COLO829 (cell line): ENCODE data around the gene KRI1.
A peak's percentile ranks its signal among the peaks of the same experiment; 100 is the strongest.
"Not testable (repeated sequence)": the region's sequence is repeated elsewhere in the genome, so short reads cannot be mapped to it uniquely, and the experiment has no call there.

Source experiments
- DNase-seq: peaks from one replicate; pipeline ENCODE4 v3.0.0; 2012; ENCODE audit warnings: low spot score

KRI1 gene

GRCh38 chr19:10550336-10550735 is 15.5 kb downstream of the KRI1 start:
- DNase-seq: no peak

GRCh38 chr19:10549733-10550132 is 16.1 kb downstream of the KRI1 start:
- no peak for DNase-seq

- no peak for DNase-seq
These were observed 17.0 kb downstream of the KRI1 start for GRCh38 chr19:10548746-10549276.

GRCh38 chr19:10546817-10547216 is 19.0 kb downstream of the KRI1 start:
- no peak for DNase-seq

- DNase-seq: no peak
These were observed 21.0 kb downstream of the KRI1 start for GRCh38 chr19:10544753-10545251.

GRCh38 chr19:10544242-10544752 is 21.5 kb downstream of the KRI1 start:
- peak; percentile 35 for DNase-seq

GRCh38 chr19:10543420-10544241 is 22.2 kb downstream of the KRI1 start, which contains the start of gene ATG4D:
Gene ATG4D (plus strand): TSS chr19:10543904. CDS start chr19:10544091, 187 bp downstream.
- DNase-seq: peak; percentile 95

- DNase-seq: no peak
These were observed 22.8 kb downstream of the KRI1 start for GRCh38 chr19:10543059-10543419.

GRCh38 chr19:10539016-10539415 is 26.8 kb downstream of the KRI1 start:
- DNase-seq: not testable (repeated sequence)

GRCh38 chr19:10538204-10538983 is 27.4 kb downstream of the KRI1 start:
- no peak for DNase-seq

- no peak for DNase-seq
These were observed 28.1 kb downstream of the KRI1 start for GRCh38 chr19:10537668-10538067.

GRCh38 chr19:10535613-10536012 is 30.2 kb downstream of the KRI1 start:
- no peak for DNase-seq

- no peak for DNase-seq
These were observed 32.0 kb downstream of the KRI1 start for GRCh38 chr19:10533646-10534386.

GRCh38 chr19:10532457-10532856 is 33.4 kb downstream of the KRI1 start:
- DNase-seq: no peak

- not testable (repeated sequence) for DNase-seq
These were observed 38.9 kb downstream of the KRI1 start for GRCh38 chr19:10526887-10527286.

- no peak for DNase-seq
These were observed 40.2 kb downstream of the KRI1 start for GRCh38 chr19:10525636-10526035.

GRCh38 chr19:10523135-10523636 is 42.6 kb downstream of the KRI1 start:
- no peak for DNase-seq

- DNase-seq: no peak
These were observed 44.2 kb downstream of the KRI1 start for GRCh38 chr19:10521461-10522171.

GRCh38 chr19:10520652-10521318 is 45.0 kb downstream of the KRI1 start:
- no peak for DNase-seq

- no peak for DNase-seq
These were observed 46.4 kb downstream of the KRI1 start for GRCh38 chr19:10519421-10519820.
